HepG2 (cell line): ENCODE results near the gene NUP214. TPM values are rescaled to one million over a fixed set of nuclear protein-coding genes. Genes with fewer than 3 reads are reported as not detected.

Source experiments
- ATAC-seq: fragments of 200-7000 bp; cut with Tn5 transposase; 3 replicates; pipeline ENCODE4 v1.9.1; 2020; ENCODE audit warnings: mild to moderate bottlenecking, moderate library complexity
- BruUV-seq: library from RNA; stranded (reverse); fragments of 400-500 nt; replicated peaks from 2 replicates; lab custom pipeline; 2021; lab: Mats Ljungman, UMichigan
- CTCF ChIA-PET: fragments of 300-600 bp; formaldehyde crosslinking; extraction: SDS; loops from one replicate; lab custom pipeline; 2021; ENCODE audit warnings: low total read pairs, inconsistent platforms, low intra/inter-chr PET ratio; lab: Yijun Ruan, JAX
- POLR2A ChIA-PET: fragments of 350-600 bp; sonication (Branson Sonifier 250); formaldehyde crosslinking; loops from one replicate; lab custom pipeline; 2020; ENCODE audit warnings: antibody characterized with exemption, inconsistent platforms; lab: Yijun Ruan, JAX
- DNase-seq: peaks from one replicate; pipeline ENCODE4 v3.0.0-alpha.2; 2015; ENCODE audit warnings: low spot score
- FAIRE-seq: peaks from 3 replicates; lab custom pipeline; 2011; peaks lifted over from hg19 to GRCh38; lab: Jason Lieb, UNC
- H2AFZ ChIP-seq: one replicate; pipeline ENCODE4 v1.6.1; 2011; ENCODE audit warnings: low read length, inconsistent platforms
- H3K27ac ChIP-seq: fragments of 300-600 bp; 3 replicates; pipeline ENCODE4 v1.8.0; 2011; ENCODE audit warnings: mixed run types, mild to moderate bottlenecking, mixed read lengths, low read length, inconsistent platforms; ENCODE audit not compliant: insufficient read depth; ENCODE audit errors: extremely low read length
- H3K27me3 ChIP-seq, 2 experiments: fragments of 200-600 bp in 1 of 2; 2 replicates in 1 of 2; 3 replicates in 1 of 2; pipeline versions ENCODE4 v1.6.0 to v1.8.0; 2011; ENCODE audit warnings: low read length in 2 of 2, mild to moderate bottlenecking in 2 of 2, moderate library complexity in 2 of 2, inconsistent platforms in 1 of 2; ENCODE audit not compliant: insufficient read depth in 2 of 2, control insufficient read depth in 1 of 2
- H3K36me3 ChIP-seq, 2 experiments: fragments of 200-600 bp in 1 of 2; replicated peaks in 1 of 2; 2 replicates in 1 of 2; 3 replicates in 1 of 2; pipeline versions ENCODE4 v1.5.1 to v1.8.0; 2011; ENCODE audit warnings: low read length in 2 of 2, inconsistent platforms in 1 of 2; ENCODE audit not compliant: insufficient read depth in 2 of 2, control insufficient read depth in 1 of 2
- H3K4me1 ChIP-seq: 2 replicates; pipeline ENCODE4 v1.5.1; 2012; ENCODE audit warnings: low read length, inconsistent platforms; ENCODE audit not compliant: insufficient read depth
- H3K4me2 ChIP-seq: 2 replicates; pipeline ENCODE4 v1.6.0; 2011; ENCODE audit warnings: low read depth, low read length, inconsistent platforms
- H3K4me3 ChIP-seq, 3 experiments: fragments of 200-600 bp in 1 of 3; sonication (generic), shearing (Covaris generic) in 1 of 3; replicated peaks in 1 of 3; 2 replicates each; pipeline ENCODE4 v1.5.1; 2011 to 2016; ENCODE audit warnings: low read length in 3 of 3, inconsistent platforms in 2 of 3, low read depth in 2 of 3, mild to moderate bottlenecking in 2 of 3, control low read depth in 1 of 3, mixed read lengths in 1 of 3; ENCODE audit not compliant: insufficient read depth in 1 of 3
- H3K79me2 ChIP-seq: one replicate; pipeline ENCODE4 v1.6.1; 2011; ENCODE audit warnings: low read length, inconsistent platforms; ENCODE audit not compliant: insufficient read depth
- H3K9ac ChIP-seq: 2 replicates; pipeline ENCODE4 v1.6.0; 2011; ENCODE audit warnings: mild to moderate bottlenecking, low read depth, low read length, inconsistent platforms; ENCODE audit not compliant: insufficient read depth
- H3K9me3 ChIP-seq: 2 replicates; pipeline ENCODE4 v1.5.1; 2012; ENCODE audit warnings: mild to moderate bottlenecking, low read length
- H4K20me1 ChIP-seq: 2 replicates; pipeline ENCODE4 v1.6.0; 2011; ENCODE audit warnings: inconsistent platforms, mild to moderate bottlenecking, low read length, moderate library complexity; ENCODE audit not compliant: insufficient read depth
- CAMTA2 ChIP-seq: sonication (generic); formaldehyde crosslinking; IDR thresholded peaks from 2 replicates; pipeline ENCODE4 v1.4.0; 2020; ENCODE audit warnings: mild to moderate bottlenecking, missing genetic modification reagents, borderline replicate concordance
- CHCHD3 ChIP-seq: sonication (generic); formaldehyde crosslinking; IDR thresholded peaks from 2 replicates; pipeline ENCODE4 v1.8.0; 2022; ENCODE audit warnings: mild to moderate bottlenecking, missing genetic modification reagents, moderate library complexity
- HIVEP1 ChIP-seq: sonication (generic); formaldehyde crosslinking; IDR thresholded peaks from 2 replicates; pipeline ENCODE4 v1.4.0; 2020; ENCODE audit warnings: mild to moderate bottlenecking, missing genetic modification reagents
- NFIC ChIP-seq: IDR thresholded peaks from 2 replicates; pipeline ENCODE4 v1.6.1; 2012; ENCODE audit warnings: mild to moderate bottlenecking, low read length, inconsistent platforms
- TGIF2 ChIP-seq: IDR thresholded peaks from 2 replicates; pipeline ENCODE4 v1.6.1; 2016; ENCODE audit warnings: control low read depth, missing compliant biosample characterization
- TRIM24 ChIP-seq: sonication (generic); formaldehyde crosslinking; IDR thresholded peaks from 2 replicates; pipeline ENCODE4 v1.8.0; 2022; ENCODE audit warnings: mild to moderate bottlenecking, missing genetic modification reagents
- XBP1 ChIP-seq: sonication (generic); formaldehyde crosslinking; IDR thresholded peaks from 2 replicates; pipeline ENCODE4 v1.5.0; 2020; ENCODE audit warnings: missing genetic modification reagents
- ZEB1 ChIP-seq: IDR thresholded peaks from 2 replicates; pipeline ENCODE4 v1.6.1; 2012; ENCODE audit warnings: mild to moderate bottlenecking, low read depth, inconsistent platforms; ENCODE audit not compliant: insufficient replicate concordance
- ZNF530 ChIP-seq: sonication (generic); formaldehyde crosslinking; IDR thresholded peaks from 2 replicates; pipeline ENCODE4 v1.5.0; 2020; ENCODE audit warnings: low read depth, mild to moderate bottlenecking, missing genetic modification reagents
- ZNF670 ChIP-seq: sonication (generic); formaldehyde crosslinking; IDR thresholded peaks from 2 replicates; pipeline ENCODE4 v1.8.0; 2022; ENCODE audit warnings: mild to moderate bottlenecking, missing genetic modification reagents, borderline replicate concordance
- ZNF674 ChIP-seq: sonication (generic); formaldehyde crosslinking; IDR thresholded peaks from 2 replicates; pipeline ENCODE4 v1.5.0; 2020; ENCODE audit warnings: low read depth, mild to moderate bottlenecking, missing genetic modification reagents
- ZNF883 ChIP-seq: sonication (generic); formaldehyde crosslinking; IDR thresholded peaks from 2 replicates; pipeline ENCODE4 v1.5.1; 2020; ENCODE audit warnings: mild to moderate bottlenecking, missing genetic modification reagents; ENCODE audit errors: not compliant biosample characterization
- ZSCAN30 ChIP-seq: sonication (generic); formaldehyde crosslinking; IDR thresholded peaks from 2 replicates; pipeline ENCODE4 v1.5.0; 2020; ENCODE audit warnings: mild to moderate bottlenecking, missing genetic modification reagents
- WGBS: methylation state at CpG from one replicate; pipeline ENCODE4 v1.1.6; 2017; ENCODE audit warnings: low lambda C conversion rate; 5-methylcytosine and 5-hydroxymethylcytosine counted together
- in situ Hi-C: cut with HindIII; loops from 2 replicates; pipeline ENCODE4 v1.10.0; 2017; ENCODE audit warnings: low pct_unique_long_range_greater_than_20kb; ENCODE audit not compliant: extremely low pct_ligation_motif_present
- intact Hi-C: fragments of 100-400 bp; cut with micrococcal nuclease; formaldehyde crosslinking; loops from one replicate; pipeline ENCODE4 v1.10.0; 2022; ENCODE audit not compliant: unreplicated experiment
- polyA plus RNA-seq, 8 experiments: library from polyadenylated mRNA; depleted of rRNA in 3 of 8; stranded (reverse) in 7 of 8; unstranded in 1 of 8; fragments of >200 nt; fragmentation: Illumina TruSeq in 4 of 8; extraction: Trizol in 4 of 8; gene quantifications; 2 replicates each; pipeline versions ENCODE4 v1.2.1 to v1.2.3, GENCODE V29; 2011 to 2016; ENCODE audit warnings: low read depth in 4 of 8, missing spikeins in 1 of 8, mixed read lengths in 1 of 8; ENCODE audit not compliant: insufficient read depth in 1 of 8
- total RNA-seq, 5 experiments: library from RNA; depleted of rRNA; stranded (reverse); fragments of >200 nt; fragmentation: Illumina TruSeq; extraction: Trizol; gene quantifications; 2 replicates each; pipeline ENCODE4 v1.2.3, GENCODE V29; 2016; ENCODE audit warnings: low read depth in 1 of 5

Gene NUP214
- total and polyA plus RNA-seq, 2 of the 13 experiments (the other 11 are each of a cell fraction or from before 2014, with no cell fraction given): 8.4 to 16.0 TPM

DNA sequence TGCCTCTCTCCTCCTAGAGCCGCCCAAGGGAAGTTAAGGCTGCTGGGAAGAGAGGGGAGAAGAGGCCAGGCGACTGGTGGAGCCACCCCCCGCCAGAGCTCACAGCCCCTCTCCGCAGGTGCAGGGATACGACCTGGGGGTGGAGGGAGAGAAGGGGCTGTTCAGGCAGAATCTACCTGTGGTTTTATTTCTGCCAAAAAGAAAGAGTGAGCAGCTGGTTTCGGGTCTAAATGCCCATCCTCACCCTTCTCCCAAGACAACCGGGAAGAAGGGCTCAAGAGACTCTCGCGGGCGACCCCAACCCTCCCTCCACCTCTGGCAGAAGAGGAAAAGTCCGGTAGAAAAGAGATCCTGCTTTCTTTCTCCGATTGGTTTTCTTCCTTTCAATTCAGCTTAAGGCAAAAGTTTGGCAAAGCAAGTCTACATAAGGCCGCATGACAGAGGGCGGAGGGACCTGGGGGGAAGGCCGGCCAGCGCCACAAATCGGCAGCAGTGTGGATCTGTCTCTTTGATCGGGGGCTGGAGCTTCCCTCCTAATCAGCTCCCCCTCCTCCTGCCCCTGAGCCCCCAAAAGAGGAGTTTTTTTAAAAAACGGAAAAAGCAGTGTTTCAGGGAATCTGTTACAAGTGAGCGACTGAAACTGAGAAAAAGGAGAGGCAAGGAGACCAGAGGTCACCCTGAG is 134.7 kb downstream of the NUP214 start:
- H4K20me1 ChIP-seq: no peaks in the 10 kb centered on the region
- 43% methylated on average over 19 of the region's 20 CpGs for WGBS
- no peaks in the 10 kb centered on the region for H3K79me2 ChIP-seq
- ATAC-seq (no peak), FAIRE-seq (no peak), DNase-seq (no peak)
- POLR2A ChIA-PET: no interaction called here
- H3K4me3 ChIP-seq: no peak overlapping the region
- H3K9me3 ChIP-seq: no peaks in the 10 kb centered on the region
- in situ Hi-C loops (no loop called here), intact Hi-C loops (no loop called here)
- H3K9ac ChIP-seq: no peak overlapping the region
- BruUV-seq: no TSS peak
- H2AFZ ChIP-seq: no peak overlapping the region
- TF ChIP-seq XBP1 (CRISPR knock-in tag): no peak
- TF ChIP-seq ZEB1: no peak
- TF ChIP-seq ZNF883 (CRISPR knock-in tag): no peak
- TF ChIP-seq CAMTA2 (CRISPR knock-in tag): no peak
- TF ChIP-seq HIVEP1 (CRISPR knock-in tag): no peak
- TF ChIP-seq ZNF670 (CRISPR knock-in tag): no peak
- TF ChIP-seq CHCHD3: no peak
- no peak for TF ChIP-seq NFIC
- no peak for TF ChIP-seq ZSCAN30 (CRISPR knock-in tag)
- TF ChIP-seq TGIF2 (CRISPR knock-in tag): no peak
- no peak for TF ChIP-seq ZNF530
- no peak for TF ChIP-seq ZNF674 (CRISPR knock-in tag)
- no peak for TF ChIP-seq TRIM24 (CRISPR knock-in tag)
- peaks cover 12 to 55% of the 10 kb centered on the region in 2 experiments; a peak in 4 of 5 replicates for H3K27me3 ChIP-seq
- no peak overlapping the region for H3K27ac ChIP-seq
- CTCF ChIA-PET: no interaction called here
- no peaks in the 10 kb centered on the region for H3K36me3 ChIP-seq
- peaks cover 26% of the 10 kb centered on the region for H3K4me1 ChIP-seq
- no peak overlapping the region for H3K4me2 ChIP-seq
